Ovary (tissue), 9 donors: ENCODE measurements around the gene ACAP1. TPM values are rescaled to one million over a fixed set of nuclear protein-coding genes. Genes with fewer than 3 reads are reported as not detected.
A peak's percentile ranks its signal among the peaks of the same experiment; 100 is the strongest.

Source experiments
- DNase-seq, 5 donors: peaks; one replicate each; pipeline ENCODE4 v3.0.0-alpha.2; 2019 to 2020
- H3K27ac ChIP-seq, 2 donors: fragments of 200-600 bp; one replicate each; pipeline versions ENCODE4 v1.5.1 to v1.8.0; 2019 to 2022
- H3K27me3 ChIP-seq: fragments of 200-600 bp; one replicate; pipeline ENCODE4 v1.8.0; 2022
- H3K36me3 ChIP-seq: fragments of 200-600 bp; sonication (generic); one replicate; pipeline ENCODE4 v1.5.1; 2019
- H3K4me1 ChIP-seq: one replicate; pipeline ENCODE4 v1.8.1; 2013; ENCODE audit warnings: mild to moderate bottlenecking, moderate library complexity; ENCODE audit not compliant: insufficient read depth
- H3K4me3 ChIP-seq: fragments of 200-600 bp; sonication (generic); one replicate; pipeline ENCODE4 v1.5.1; 2017
- H3K9me3 ChIP-seq, 2 donors: fragments of 200-600 bp in 1 of 2; sonication (generic) in 1 of 2; one replicate each; pipeline versions ENCODE4 v1.5.1 to v1.8.1; 2013 to 2019; ENCODE audit warnings: mild to moderate bottlenecking in 1 of 2, moderate library complexity in 1 of 2
- CTCF ChIP-seq, 3 donors: fragments of 450-650 bp in 2 of 3; fragments of 200-600 bp in 1 of 3; IDR thresholded peaks; one replicate each; pipeline versions ENCODE4 v1.5.1 to v1.8.0; 2016 to 2022; ENCODE audit warnings: antibody characterized with exemption in 3 of 3, mild to moderate bottlenecking in 1 of 3
- EP300 ChIP-seq: sonication (generic); formaldehyde crosslinking; IDR thresholded peaks from one replicate; pipeline ENCODE4 v1.6.1; 2017; ENCODE audit warnings: antibody characterized with exemption
- POLR2A ChIP-seq: fragments of 450-650 bp; IDR thresholded peaks from one replicate; pipeline ENCODE4 v1.6.1; 2017; ENCODE audit warnings: antibody characterized with exemption, mild to moderate bottlenecking, moderate library complexity
- WGBS, 3 donors: extraction: QIAGEN DNeasy Blood & Tissue Kit in 1 of 3; methylation state at CpG; one replicate each; pipeline versions ENCODE4 v1.1.5 to v1.1.7; 2013 to 2017; 5-methylcytosine and 5-hydroxymethylcytosine counted together
- intact Hi-C, 4 donors: fragments of 100-400 bp; cut with DNase I; formaldehyde crosslinking; loops; one replicate each; pipeline versions ENCODE4 v1.11.0 to v1.15.1; 2022 to 2023
- polyA plus RNA-seq, 2 donors: library from polyadenylated mRNA; stranded (reverse); fragments of 200-250 nt in 1 of 2; fragments of 350-450 nt in 1 of 2; fragmentation: Illumina TruSeq in 1 of 2; extraction: RNeasy Lipid Tissue Mini Kit (QIAGEN cat#74804) in 1 of 2; gene quantifications; one replicate each; pipeline ENCODE4 v1.2.3, GENCODE V29; 2013 to 2014
- total RNA-seq, 7 donors: library from RNA; depleted of rRNA in 2 of 7; stranded (reverse); fragments of >200 nt in 2 of 7; fragmentation: NEBNext Ultra II Directional in 3 of 7; extraction: Animal tissue kit (Norgen Biotek cat#: 25700) in 3 of 7; gene quantifications; one replicate each; pipeline versions ENCODE4 v1.1.0 to v1.2.4, GENCODE V29; 2016 to 2023
- donor health status: DM: no; HTN: no; CAD: no; lungs with moderate emphysema.
- donor health status: DM: no; HTN: no; CAD: no.
- donor health status: Bipolar disorder and iron deficiency.
- donor health status: DM: yes; HTN: yes; CAD: no.
- donor health status: DM: no; HTN: no; CAD: no.
- donor health status: DM: yes; HTN: yes; CAD: no.

ACAP1 gene
- total and polyA plus RNA-seq, 9 donors: 1.9 to 9.4 (median 5.5) TPM

GRCh38 chr17:7326186-7326585 lies 10.1 kb upstream of the ACAP1 start:
- Histone ChIP-seq H3K9me3 (no peaks in the 10 kb centered on the region), H3K27me3 (no peaks in the 10 kb centered on the region), H3K4me1 (peaks cover 5% of the 10 kb centered on the region), H3K4me3 (no peak overlapping the region), H3K36me3 (no peaks in the 10 kb centered on the region), H3K27ac (no peak overlapping the region)
- 82 to 86% (median 85%) methylated on average over 11 of the region's 11 CpGs for WGBS, 3 donors
- TF ChIP-seq POLR2A (no peak), CTCF (IDR thresholded peaks at IDR 0.05) (no peak), EP300 (no peak)
- intact Hi-C loops: no loop called here
- DNase-seq: peak in 2 of 5 donors; percentile 20 to 25

- Histone ChIP-seq H3K27me3 (no peaks in the 10 kb centered on the region), H3K36me3 (no peaks in the 10 kb centered on the region), H3K9me3 (no peaks in the 10 kb centered on the region), H3K27ac (no peak overlapping the region), H3K4me1 (peaks cover 5% of the 10 kb centered on the region), H3K4me3 (no peak overlapping the region)
- 78 to 88% (median 85%) methylated on average over 7 of the region's 7 CpGs for WGBS, 3 donors
- TF ChIP-seq CTCF (IDR thresholded peaks at IDR 0.05) (no peak), EP300 (no peak), POLR2A (no peak)
- intact Hi-C loops: no loop called here
- DNase-seq: no peak
Observed at GRCh38 chr17:7327056-7327455, 9.3 kb upstream of the ACAP1 start.

- H3K4me1 ChIP-seq: peaks cover 5% of the 10 kb centered on the region
- H3K4me3 ChIP-seq: no peak overlapping the region
- intact Hi-C loops: no loop called here
- no peaks in the 10 kb centered on the region for H3K36me3 ChIP-seq
- no peaks in the 10 kb centered on the region for H3K9me3 ChIP-seq
- 77 to 79% (median 78%) methylated on average over 17 of the region's 17 CpGs for WGBS, 3 donors
- no peaks in the 10 kb centered on the region for H3K27me3 ChIP-seq
- TF ChIP-seq CTCF (IDR thresholded peaks at IDR 0.05): no peak
- no peak for TF ChIP-seq POLR2A
- no peak for TF ChIP-seq EP300
- no peak for DNase-seq
- no peak overlapping the region for H3K27ac ChIP-seq
Observed at GRCh38 chr17:7327501-7327900, 8.8 kb upstream of the ACAP1 start.

GRCh38 chr17:7328009-7328408 lies 8.3 kb upstream of the ACAP1 start:
- no peak overlapping the region for H3K27ac ChIP-seq

More at GRCh38 chr17:7328009-7328408, 8.3 kb upstream of the ACAP1 start:
- no peaks in the 10 kb centered on the region for H3K9me3 ChIP-seq
- TF ChIP-seq POLR2A (no peak), EP300 (no peak), CTCF (IDR thresholded peaks at IDR 0.05) (no peak)
- DNase-seq: no peak
- intact Hi-C loops: no loop called here
- 48 to 74% (median 63%) methylated on average over 1 of the region's 1 CpG for WGBS, 3 donors
- H3K4me3 ChIP-seq: no peak overlapping the region
- no peaks in the 10 kb centered on the region for H3K27me3 ChIP-seq
- no peaks in the 10 kb centered on the region for H3K36me3 ChIP-seq
- peaks cover 5% of the 10 kb centered on the region for H3K4me1 ChIP-seq
